ENCODE measurements around the gene ANKRD40. TPM values are rescaled to one million over a fixed set of nuclear protein-coding genes. Genes with fewer than 3 reads are reported as not detected.
A peak's percentile ranks its signal among the peaks of the same experiment; 100 is the strongest.

ANKRD40 gene
- total and polyA plus RNA-seq, 9 of the 15 experiments (the other 6 are each of a cell fraction or from before 2014, with no cell fraction given), result 9.0 to 28.9 (median 27.7) TPM

- Histone ChIP-seq H3K9me1 (ENCODE audit: control insufficient read depth, insufficient read depth, low read length) (no peaks in the 10 kb centered on the region), H4K20me1 (replicated peaks; ENCODE audit: control insufficient read depth, insufficient read depth, low read length) (no peaks in the 10 kb centered on the region), H3K27ac (ENCODE audit: extremely low read depth, low read depth, low read length) (no peak overlapping the region), H3K79me2 (ENCODE audit: control insufficient read depth, insufficient read depth, low read length) (no peaks in the 10 kb centered on the region), H3K4me3 (no peak overlapping the region), H2AFZ (ENCODE audit: low read depth, low read length) (no peak overlapping the region), H3K4me2 (ENCODE audit: insufficient read depth, low read length) (no peak overlapping the region), H3K36me3 (ENCODE audit: control insufficient read depth, insufficient read depth, low read length) (no peaks in the 10 kb centered on the region), H3K27me3 (ENCODE audit: control insufficient read depth in 2 of 2, insufficient read depth in 2 of 2, low read length in 2 of 2) (peaks cover 5 to 59% of the 10 kb centered on the region in 2 experiments; a peak in 4 of 5 replicates), H3K4me1 (replicated peaks in 1 of 2; ENCODE audit: control insufficient read depth in 2 of 2, insufficient read depth in 2 of 2, low read length in 2 of 2) (peaks cover 0 to 16% of the 10 kb centered on the region in 2 experiments; a peak in 3 of 5 replicates), H3K9ac (ENCODE audit: insufficient read depth in 1 of 2, low read depth in 2 of 2, low read length in 2 of 2) (0 out of 4 replicates have a peak overlapping the region, but pooled peaks of 1 of the 2 experiments have one; percentile 58), H3K9me3 (replicated peaks; ENCODE audit: control insufficient read depth, insufficient read depth, low read depth, low read length) (no peaks in the 10 kb centered on the region)
- 28% methylated on average over 24 of the region's 24 CpGs for WGBS (ENCODE audit: insufficient coverage, low coverage, missing lambda C conversion rate)
- ATAC-seq (no peak), FAIRE-seq (no peak), DNase-seq (ENCODE audit: extremely low read depth in 1 of 4, low spot score in 3 of 4) (peak in 2 of 4 experiments; percentile 49 to 55)
- BruUV-seq (replicated peaks), result no TSS peak
- in situ Hi-C loops (cut with MboI) (loop anchor here (5.0 kb wide), 1 partner anchor 189 kb away; no protein-coding TSS in a partner anchor), intact Hi-C loops (cut with micrococcal nuclease) (no loop called here)
- no peak for TF ChIP-seq ZNF696 (CRISPR knock-in tag; conservative IDR thresholded peaks at IDR 0.05)
- TF ChIP-seq NCOA6 (IDR thresholded peaks at IDR 0.05), result no peak
- TF ChIP-seq L3MBTL2 (IDR thresholded peaks at IDR 0.05), result no peak
- no peak for TF ChIP-seq SFPQ (IDR thresholded peaks at IDR 0.05; ENCODE audit: low read depth, low read length)
- TF ChIP-seq SMARCE1 (IDR thresholded peaks at IDR 0.05), result no peak
- TF ChIP-seq NFRKB (IDR thresholded peaks at IDR 0.05; ENCODE audit: low read depth), result no peak
- no peak for TF ChIP-seq DDX20 (tag; IDR thresholded peaks at IDR 0.05; ENCODE audit: low read depth)
- ChIA-PET CTCF (ENCODE audit: low intra/inter-chr PET ratio) (no interaction called here), POLR2A (interaction anchor here (1.0 kb wide), 1 partner anchor 9 kb away, joined by 3 read pairs; no protein-coding TSS in a partner anchor)
These were observed 31.4 kb downstream of the ANKRD40 start for GRCh38 chr17:50676065-50676975.
